Left kidney (tissue), 2 donors: ENCODE results near the gene CLDN7. TPM values are rescaled to one million over a fixed set of nuclear protein-coding genes. Genes with fewer than 3 reads are reported as not detected.
A peak's percentile ranks its signal among the peaks of the same experiment; 100 is the strongest.
"Not testable (repeated sequence)": the region's sequence is repeated elsewhere in the genome, so short reads cannot be mapped to it uniquely, and the experiment has no call there.

ENCODE experiments used
- DNase-seq: peaks from one replicate; pipeline ENCODE4 v3.0.0-alpha.2; 2013
- polyA plus RNA-seq: library from polyadenylated mRNA; unstranded; fragments of 120-200 nt; gene quantifications from one replicate; pipeline ENCODE4 v1.2.1, GENCODE V29; 2013; ENCODE audit not compliant: insufficient read length

Gene CLDN7
- polyA plus RNA-seq, 1 donor = 36.6 TPM

DNA sequence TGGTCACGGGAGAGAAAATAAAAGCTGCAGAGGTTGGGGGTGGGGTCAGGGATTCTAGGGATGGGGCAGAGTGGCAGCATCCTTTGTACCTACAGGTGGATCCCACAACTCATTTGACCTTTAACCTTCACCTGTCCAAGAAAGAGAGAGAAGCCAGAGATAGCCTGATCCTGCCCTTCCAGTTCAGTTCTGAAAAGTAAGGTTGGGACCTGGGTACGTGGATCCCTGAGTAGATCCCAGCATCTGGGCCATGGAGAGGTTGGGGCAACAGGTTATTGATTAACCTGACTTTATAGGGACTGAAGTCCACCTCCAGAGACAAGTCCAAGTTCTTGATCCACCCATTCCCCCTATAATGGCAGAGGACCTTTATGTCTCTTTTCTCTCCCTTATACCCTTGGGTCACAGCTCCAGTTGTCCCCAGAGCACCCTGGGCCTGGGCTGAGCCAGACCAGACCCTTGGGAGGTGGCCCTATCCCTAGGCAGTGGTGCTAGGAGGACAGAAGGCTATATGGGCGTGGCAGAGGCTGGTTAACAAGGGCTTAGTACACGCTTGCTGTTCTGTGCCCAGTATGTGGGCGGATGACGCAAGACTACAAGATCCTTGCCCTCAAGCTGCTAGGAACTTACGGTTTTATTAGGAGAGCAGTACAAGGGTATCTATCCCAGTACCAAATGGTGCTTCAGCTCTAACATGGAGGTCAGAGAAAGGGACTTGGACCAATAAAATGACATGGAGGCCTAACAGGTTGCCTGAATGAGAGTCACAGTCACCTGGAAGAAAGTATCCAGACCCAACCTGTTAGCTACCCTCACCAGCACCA, 3.3 kb downstream of the CLDN7 start:
- no peak for DNase-seq

DNA sequence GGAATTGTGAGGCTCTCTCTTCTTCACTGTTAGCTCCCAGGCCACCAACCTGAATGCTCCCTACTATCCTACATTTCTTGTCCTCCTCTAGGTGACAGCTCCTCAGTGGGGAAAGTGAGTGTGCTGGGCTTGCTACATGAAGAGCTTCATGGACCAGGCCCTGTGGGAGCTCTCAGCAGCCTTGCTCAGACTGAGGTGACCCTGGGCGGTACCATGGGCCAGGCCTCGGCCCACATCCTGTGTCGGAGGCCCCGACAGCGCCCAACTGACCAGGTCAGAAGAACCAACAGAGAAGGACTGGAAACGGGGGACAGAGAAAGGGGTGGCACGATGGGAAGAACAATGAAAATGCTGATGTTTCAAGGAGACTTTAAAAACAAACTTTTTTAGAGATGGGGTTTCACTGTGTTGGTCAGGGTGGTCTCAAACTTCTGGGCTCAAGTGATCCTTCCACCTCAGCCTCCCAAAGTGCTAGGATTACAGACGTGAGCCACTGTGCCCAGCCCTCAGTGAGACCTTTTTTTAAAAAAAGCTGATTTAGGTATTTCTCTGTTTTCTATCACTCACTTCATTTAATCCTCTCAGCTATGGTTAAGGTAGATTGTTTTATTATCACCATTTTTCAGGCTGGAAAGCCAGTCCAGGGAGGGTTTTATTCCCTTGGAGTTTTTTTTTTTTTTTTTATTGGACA, 5.4 kb downstream of the CLDN7 start:
- no peak for DNase-seq

DNA sequence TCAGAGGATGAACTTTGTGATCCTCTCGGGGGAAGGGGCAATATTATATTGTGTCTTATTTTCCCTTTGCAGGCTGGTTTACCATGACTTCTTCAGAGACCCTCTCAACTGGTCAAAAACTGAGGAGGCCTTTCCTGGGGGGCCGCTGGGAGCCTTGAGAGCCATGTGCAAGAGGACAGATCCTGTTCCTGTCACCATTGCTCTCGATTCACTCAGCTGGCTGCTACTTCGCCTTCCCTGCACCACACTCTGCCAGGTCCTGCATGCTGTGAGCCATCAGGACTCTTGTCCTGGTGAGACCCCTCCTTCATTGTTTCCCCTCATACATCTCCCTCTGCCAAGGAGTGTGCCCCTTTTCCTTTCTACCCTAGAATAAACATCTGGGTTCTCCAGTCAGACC, 7.8 kb downstream of the CLDN7 start:
- no peak for DNase-seq

DNA sequence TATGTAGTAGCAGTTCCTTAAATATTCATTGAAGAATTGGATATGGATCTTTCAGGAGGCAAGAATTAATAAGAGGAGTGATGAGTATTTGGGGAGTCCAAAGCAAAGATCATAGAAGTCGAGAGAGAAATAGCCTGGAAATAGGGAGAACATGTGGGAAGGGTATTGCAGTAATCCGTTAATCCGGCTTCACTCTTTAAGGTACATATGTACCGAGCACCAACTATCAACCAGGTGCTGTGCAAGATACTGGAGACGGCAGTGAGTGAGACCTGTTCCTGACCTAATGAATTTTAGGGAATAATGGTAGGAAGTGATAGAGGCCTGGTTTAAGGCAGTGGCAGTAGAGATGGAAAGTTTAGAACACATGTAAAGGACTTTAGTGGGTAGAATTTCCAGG, 9.2 kb downstream of the CLDN7 start:
- no peak for DNase-seq

DNA sequence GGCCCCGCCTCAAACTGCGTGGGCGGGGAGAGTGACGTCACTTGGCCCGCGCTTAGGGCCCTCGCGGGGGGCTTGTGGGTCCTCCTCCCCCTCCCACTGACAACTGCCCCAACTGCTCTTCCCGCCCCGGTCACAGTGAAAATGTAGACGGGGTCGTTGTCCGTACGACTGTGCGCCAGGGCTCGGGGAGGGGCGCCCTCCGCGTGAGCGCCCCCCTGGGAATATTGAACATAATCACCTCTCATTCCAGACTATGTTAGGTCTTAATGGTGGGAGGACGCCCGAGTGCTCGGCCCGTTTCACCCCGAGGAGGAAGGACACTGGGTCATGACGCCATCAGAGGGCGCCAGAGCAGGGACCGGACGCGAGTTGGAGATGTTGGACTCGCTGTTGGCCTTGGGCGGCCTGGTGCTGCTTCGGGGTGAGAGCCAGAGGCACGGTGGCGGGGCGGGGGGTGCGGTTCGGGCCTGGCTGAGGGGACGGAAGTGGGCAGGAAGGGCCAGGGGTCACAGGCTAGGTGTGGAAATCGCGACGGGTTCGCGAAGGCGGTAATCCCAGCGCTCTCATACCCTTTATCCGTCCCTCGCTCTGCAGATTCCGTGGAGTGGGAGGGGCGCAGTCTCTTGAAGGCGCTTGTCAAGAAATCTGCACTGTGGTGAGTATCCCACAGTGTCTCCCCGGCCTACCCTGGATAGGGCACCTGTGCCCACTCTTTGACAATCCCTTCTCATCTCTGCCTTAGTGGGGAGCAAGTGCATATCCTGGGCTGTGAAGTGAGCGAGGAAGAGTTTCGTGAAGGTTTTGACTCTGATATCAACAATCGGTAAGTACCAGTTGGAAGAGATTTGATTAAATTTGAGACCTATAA, 9.9 kb downstream of the CLDN7 start, which contains the start of gene ELP5:
TSS of gene ELP5 (plus strand) at position 40 of the 868 bp plus-strand sequence. CDS start at position 376, 336 bp downstream.
- DNase-seq = peak; percentile 95

DNA sequence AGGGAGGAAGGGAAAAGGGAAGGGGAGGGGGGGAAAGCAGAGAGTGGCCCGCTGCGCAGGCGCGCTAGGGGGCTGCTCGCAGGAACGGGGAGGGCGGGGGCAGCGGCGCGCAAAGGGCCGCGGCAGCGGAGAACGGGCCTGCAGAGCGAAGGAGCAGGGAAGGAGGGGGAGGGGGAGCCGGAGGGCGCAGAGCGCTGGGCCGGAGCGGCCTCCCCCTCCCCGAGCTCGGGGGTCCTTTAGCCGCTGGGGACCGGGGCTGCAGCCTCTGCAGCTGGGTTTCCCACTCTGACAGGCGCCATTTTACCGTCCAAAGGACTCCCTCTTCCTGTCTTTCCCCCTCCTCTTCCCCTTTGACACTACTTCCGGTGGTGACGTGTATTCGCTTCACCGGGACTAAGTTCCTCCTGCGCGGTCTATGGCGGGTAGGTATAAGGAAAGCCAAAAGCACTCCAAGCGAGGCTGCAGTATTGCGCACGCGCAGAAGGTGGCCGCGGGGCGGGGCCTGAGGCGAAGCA, 10.6 kb downstream of the CLDN7 start, which contains the start of gene CTDNEP1:
TSS of gene CTDNEP1 (minus strand) at position 74 of the 515 bp plus-strand sequence. CDS start 438 bp downstream, outside the sequence.
- peak; percentile 100 for DNase-seq

DNA sequence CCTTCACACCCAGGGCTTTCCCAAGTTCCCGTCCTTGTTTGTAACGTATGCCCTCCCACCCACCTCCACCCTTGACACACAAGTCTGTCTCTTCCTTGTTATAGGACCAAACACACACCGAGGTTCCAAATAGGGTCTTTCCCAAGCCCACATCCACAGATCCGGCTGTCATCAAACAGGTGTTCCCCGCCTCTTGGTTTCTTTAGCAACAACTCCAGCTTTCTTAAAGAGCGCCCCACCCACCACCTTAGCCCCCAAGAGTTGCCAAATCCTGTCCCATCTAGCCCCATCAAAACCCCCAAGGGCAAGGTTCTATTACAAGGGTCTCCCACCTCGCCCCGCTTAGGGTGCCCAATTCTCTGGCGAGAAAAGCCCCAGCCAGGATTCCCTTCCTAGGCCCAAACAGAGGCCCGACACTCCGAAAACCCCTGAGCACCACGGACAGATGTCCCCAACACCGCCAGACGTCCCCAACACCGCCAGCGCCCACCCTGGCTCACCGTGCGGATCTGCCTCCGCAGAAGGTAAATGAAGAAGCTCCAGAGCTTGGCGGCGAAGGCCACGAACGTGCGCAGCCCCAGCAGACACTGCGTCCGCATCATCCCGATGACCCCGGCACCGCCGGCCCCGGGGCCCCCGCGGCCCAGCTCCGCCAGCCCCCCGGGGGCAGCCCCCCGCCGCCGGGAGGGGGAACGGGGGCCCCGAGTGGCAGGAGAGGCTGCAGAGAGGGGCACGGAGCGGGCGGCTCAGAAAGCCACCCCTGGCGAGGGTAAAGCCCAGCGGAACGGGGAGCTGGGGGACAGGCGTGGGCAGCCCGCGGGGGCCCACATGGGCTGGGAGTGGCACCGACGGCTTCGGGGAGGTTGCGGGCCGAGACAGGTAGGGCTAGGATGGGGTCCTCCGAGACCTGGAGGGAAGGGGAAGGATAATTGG, 11.3 kb downstream of the CLDN7 start:
- DNase-seq = no peak

DNA sequence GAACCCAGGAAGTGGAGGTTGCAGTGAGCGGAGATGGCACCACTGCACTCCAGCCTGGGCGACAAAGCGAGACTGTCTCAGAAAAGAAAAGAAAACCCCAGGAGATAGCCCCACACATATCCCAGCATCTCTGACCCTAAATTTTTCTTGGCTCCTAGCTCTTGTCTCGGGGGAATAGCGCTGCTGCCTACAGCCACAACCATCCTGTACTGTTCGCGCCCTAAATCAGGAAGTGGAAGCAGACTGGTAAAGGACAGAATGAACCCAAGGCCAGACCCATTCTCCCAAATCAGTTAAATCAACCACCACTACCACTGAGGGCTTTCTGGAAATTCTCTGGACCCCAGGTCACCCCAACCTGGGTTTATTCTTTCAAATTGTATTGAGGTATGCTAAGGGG, 12.4 kb downstream of the CLDN7 start:
- DNase-seq = no peak

DNA sequence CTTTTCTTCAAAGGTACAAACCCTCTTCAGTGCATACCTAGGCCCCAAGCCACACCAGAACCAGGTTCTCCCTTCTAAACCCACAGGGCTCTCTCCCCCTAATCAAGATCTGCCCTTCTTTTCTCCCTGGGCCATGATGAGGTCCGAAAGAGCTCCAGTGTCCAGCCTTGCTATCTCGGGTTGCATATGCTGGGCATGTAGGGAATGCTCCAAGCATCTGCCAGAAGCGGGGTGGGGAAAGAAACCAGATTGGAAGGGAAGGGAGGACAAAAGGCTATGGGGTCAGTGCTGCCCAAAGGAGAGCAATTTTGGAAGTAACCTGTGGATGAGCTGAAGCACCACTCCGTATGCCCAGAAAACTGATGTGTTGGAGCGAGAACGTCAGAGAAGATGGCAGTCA, 13.1 kb downstream of the CLDN7 start:
- DNase-seq = no peak

DNA sequence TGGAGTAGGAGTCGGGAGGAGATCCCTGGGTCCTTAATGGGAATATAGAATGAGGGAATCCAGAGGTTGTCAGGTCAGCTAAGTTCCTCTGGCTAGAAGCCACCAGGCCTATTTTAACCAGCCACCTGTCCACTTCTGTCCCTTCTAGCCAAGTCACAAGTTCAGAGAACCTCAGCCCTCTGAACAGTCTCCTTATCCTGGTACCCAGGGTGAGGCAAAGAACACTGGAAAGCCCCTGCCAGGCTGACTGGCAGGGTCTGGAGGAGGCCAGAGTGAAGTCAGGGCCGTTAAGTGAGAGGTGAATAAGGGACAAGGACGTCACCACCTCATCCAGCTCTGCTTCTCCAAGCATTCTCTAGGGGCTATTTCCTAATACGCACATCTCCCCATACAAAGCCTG, 13.5 kb downstream of the CLDN7 start:
- DNase-seq = no peak

DNA sequence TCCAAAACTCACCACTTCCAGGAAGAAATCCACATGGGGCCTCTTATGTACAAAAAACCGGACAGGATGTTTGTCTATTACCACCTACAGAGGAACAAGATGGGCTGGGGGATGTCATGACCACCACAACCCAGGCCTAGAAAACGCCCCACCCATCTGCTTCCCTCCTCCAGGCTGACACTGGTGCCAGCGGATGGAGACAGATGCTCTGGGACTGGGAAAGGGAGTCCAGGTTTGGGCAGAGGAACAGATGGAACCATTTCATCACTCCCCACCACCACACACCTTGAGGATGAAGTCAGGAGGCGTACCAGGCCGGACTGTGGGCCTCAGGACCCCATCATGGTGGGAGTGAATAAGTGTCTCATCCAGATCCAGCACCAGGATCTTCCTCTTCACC, 15.5 kb downstream of the CLDN7 start:
- DNase-seq = no peak

DNA sequence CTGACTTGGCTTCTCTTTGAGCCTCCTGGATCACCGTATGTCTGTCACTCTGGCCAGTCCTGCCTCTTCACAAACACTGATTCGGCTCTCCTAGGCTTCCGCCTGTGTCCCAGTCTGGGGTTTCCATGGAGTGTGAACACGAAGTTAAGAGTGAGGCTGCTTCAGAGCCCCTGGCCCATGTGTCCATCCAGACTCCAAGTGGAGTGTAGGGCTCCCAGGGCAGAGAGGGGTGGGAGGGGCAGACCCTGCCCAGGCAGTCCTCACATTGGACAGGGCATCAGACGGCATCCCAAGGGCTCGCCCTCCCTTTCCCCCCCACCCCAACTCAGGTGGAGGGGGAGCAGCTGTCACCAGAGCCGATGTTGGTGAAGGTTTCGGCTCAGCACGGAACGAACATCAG, 18.4 kb downstream of the CLDN7 start:
- not testable (repeated sequence) for DNase-seq

DNA sequence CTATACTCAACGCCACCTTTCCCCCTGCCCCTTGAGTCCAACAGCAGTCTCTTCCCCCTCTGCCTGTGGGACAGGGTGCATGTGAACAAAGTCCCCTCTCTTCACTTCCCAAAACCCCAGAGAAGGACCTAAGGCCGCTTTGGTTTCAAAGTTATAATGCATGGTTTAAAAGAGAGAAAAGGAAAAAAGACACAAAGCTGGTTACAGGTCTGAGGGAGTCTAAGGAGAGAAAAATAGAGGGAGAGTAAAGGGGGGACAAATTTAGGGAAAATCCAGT, 18.9 kb downstream of the CLDN7 start:
- no peak for DNase-seq

DNA sequence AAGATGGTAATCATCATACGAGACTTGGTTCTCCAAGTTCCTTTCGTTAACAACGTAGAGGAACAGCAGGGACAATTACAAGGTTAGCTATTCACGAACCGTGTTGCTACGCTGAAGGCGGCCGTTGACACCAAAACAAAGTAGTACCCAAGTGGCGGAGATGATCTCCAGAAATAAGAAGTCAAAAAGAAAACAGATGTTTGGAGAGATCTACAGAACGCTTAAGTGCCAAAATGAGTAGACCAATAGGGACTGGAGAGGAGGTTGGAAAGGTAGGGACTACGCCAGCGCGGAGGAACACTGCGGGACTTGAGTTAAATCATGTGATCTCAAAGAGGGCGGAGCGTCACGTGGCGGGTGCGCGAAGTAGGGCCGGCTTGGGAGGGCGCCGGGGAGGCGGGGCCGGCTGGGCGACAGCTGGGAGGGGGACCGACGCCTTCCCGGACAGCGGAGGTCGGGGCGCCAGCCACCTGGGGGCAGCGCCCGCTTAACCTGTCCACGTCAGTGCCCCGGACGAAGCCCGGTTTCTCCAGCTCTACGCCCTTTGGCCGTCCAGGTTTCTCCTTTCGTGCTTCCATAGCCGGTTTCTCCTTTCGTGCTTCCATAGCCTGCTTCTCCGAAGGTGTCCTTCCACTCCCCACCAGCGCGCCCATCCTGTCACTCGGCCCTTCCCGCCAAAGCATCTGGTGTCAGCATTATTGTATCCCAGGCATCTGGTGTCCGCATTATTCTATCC, 19.4 kb downstream of the CLDN7 start:
- DNase-seq = peak; percentile 97

DNA sequence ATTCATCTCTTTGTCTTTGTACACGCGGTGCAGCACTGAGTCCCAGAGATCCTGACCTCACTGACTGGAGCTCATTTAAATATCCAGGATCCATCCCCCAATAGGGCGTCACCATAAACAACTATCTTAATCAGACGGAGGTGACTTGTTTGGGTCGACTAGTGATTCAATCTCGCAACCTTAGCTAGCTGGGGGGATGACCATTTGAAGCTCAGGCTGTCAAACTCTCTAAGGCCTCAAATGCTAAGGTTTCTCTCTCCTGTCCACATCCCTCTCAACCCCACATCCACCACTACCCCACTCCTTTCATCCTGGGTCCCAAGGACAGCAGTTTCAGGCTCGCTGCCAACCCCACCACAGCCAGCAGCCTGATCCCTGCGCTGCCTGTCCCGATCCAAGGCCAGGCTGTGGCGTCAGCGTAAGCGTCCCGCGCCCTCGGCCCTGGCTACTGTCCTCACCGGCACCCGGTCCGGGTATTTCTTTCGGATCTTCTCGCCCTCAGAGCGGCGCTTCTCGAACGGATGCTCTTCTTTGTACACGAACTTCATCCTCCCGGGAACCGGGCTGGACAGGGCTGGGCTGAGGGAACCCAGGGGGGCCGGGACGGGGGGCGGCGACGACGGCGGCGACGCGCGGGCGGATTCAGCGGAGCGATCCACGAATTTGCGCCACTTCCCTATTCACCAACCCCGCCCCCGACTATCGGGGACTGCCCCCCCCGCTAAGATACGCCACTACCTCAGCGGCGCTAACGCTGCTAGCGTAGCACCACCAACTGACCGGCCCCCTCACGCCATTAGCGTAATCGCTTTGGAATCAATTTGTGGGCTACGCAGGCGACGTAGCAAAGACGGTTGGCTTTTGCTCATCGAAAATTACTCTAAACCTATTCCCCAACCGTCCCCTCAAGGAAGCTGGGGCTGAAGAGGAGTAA, 20.2 kb downstream of the CLDN7 start, which contains the start of gene GABARAP:
TSS of gene GABARAP (minus strand) at position 667 of the 934 bp plus-strand sequence. CDS start at position 548, 119 bp downstream.
- peak; percentile 96 for DNase-seq

DNA sequence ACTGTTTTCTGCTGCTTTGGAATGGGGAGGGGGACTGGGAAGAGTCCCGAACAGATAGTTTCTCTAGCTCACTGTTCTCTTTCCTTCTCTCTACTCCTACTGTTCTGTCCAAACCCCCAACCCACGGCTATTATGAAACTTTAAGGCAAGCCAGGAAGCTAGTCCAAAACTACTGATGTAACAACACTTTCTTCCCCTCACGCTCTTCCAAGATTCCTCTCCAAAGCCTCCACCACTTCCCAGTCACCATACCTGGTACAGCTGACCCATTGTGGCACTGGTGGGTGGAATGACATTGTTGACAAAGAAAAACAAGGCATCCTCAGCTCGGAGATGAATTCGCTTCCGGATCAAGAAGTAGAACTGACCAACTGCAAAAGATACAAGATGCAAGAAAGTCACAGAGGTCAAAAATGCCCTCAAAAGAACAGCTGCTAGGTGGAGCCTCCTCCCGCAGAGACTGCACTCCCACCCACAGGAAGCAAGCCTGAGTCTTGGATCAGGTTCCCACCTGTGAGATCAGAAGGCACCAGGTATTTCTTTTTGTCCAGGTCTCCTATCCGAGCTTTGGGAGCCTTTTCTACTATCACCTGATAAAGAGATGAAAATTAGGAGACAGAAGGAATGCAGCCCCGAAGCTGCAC, 21.1 kb downstream of the CLDN7 start:
- DNase-seq = no peak

DNA sequence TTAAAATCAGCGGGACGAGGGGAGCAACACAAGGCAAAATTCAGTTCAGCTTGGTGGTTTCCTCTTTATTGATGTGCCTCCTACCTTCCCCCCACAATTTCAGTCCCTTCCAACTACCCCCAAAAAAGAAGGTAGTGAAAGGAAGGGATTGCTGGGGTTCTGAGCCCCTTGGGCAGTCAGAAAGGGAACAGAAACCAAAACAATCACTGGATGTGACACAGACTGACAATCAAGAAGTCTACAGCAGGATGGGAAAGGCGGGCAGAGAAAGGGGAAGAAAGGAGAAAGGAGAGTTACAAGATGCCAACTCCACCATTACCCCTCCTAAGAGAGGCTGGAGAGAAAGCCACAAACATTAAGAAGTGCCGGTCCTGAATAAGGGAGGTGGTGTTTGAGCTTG, 21.9 kb downstream of the CLDN7 start:
- DNase-seq = no peak
